HG03066 (cell line): ENCODE measurements around the gene TTLL10.
"Not testable (repeated sequence)": the region's sequence is repeated elsewhere in the genome, so short reads cannot be mapped to it uniquely, and the experiment has no call there.

Source experiments
- ATAC-seq: cut with Tn5 transposase; IDR thresholded peaks from one replicate; pipeline ENCODE4 v1.9.1; 2021; ENCODE audit warnings: low read depth; ENCODE audit not compliant: unreplicated experiment

TTLL10 gene

DNA sequence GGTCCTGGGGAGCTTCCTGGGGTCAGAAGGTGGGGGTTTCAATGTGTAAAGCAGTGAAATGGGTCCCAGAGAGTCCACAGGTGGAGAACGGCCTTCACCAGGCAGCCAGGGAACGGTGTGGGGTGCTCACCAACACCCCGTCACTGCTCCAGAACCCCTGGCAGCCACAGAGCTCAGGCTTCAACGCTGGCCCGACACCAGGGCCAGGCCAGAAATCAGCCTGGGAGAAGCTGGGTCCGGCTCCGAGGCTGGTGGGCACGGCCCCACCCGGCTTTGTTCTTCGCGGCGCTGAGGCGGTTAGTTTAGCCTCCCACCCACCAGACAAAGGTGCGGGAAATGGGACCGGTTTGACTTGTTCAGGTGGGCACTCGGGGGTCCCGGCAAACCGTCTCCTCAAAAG is 33.0 kb upstream of the TTLL10 start:
- no peak for ATAC-seq

DNA sequence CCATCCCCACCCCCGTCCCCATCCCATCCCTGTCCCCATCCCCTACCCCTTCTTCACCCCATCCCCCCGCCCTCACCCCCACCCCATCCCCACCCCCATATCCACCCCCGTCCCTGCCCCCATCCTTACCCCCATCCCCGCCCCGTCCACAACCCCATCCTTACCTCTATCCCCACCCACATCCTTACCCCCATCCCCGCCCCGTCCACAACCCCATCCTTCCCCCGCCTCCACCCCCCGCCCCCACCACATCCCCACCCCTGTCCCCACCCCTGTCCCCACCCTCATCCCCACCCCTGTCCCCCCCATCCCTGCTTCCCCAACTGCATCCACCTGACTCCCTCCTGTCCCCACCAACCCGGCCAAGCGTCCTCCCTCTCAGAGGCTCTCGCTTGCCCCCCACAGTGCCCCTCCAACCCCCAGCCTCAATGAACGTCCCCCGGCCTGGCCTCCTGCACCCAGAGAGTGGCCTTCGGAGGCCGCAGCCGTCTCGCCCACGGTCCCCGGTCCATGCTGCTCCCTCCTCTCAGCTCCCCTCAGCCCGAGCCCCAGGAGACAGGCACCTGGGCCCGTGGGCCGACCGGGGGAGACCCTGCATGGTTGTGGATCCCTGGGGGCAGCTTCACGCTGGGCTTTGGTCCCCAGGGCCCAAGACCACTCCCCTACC is 32.3 kb upstream of the TTLL10 start:
- no peak for ATAC-seq

DNA sequence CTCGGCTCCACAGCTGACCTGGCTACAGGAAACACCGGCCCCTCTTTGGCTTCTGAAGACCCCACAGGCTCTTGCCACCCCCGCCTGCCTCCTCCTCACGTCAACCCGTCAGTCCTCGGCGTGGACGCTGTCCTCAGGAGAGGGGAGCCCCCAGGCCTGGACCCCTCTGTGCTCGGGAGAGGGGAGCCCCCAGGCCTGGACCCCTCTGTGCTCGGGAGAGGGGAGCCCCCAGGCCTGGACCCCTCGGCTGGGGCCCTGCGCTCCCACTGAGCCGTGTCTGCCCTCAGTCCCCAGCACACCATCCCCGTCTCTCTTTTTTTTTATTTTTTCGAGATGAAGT is 31.8 kb upstream of the TTLL10 start:
- no peak for ATAC-seq

DNA sequence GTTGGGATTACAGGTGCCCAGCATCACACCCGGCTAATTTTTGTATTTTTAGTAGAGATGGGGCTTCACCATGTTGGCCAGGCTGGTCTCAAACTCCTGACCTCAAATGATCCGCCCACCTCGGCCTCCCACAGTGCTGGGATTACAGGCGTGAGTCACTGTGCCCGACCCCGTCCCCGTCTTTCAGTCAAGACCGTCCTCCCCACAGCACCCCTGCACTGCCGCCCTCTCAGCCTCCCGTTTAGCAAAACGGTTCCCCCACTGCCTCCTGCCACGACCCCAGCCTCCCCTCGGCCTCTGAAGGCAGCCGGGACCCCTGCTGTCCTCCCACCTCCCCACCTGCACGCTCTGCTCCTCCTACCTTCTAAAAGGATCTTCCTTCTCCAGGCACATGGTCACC is 31.3 kb upstream of the TTLL10 start:
- ATAC-seq, result not testable (repeated sequence)

DNA sequence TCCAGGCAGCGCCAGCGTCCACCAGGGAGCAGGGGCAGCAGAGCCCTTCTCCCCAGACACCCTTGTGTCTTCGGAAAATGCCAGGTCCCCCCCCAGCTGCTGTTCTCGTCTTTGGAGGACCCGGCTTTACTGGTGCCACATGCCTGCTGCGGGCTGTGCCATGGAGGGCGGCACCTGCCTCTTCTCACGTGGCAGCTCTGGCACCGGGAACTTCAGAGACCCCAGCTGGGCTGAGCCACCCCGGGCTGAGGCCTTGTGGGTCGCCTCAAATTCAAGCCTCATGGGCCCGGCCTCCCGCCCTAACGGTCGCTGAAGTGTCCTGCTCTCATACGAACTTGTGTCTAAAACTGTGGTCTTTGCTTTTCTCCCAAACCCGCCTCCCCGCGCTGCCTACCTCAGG is 30.8 kb upstream of the TTLL10 start:
- no peak for ATAC-seq

DNA sequence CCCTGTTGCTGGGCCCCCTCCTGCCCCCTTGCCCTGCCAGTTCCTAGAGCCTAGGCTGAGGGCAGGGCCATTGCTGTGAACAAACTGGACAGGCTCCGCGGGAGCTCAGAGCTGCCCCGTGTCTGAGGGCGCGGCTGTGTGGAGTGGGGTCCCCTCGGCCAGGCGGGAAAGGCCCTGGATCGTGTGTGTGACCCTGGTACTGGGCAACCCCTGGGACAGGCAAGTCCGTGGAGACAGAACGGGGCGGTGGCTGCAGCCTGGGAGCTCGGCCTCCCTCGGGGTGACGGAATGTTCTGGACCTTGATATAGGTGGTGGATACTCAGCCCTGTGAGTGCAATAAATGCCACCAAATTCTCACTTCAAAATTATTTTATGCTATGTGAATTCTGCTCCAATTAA is 30.0 kb upstream of the TTLL10 start:
- ATAC-seq, result no peak

DNA sequence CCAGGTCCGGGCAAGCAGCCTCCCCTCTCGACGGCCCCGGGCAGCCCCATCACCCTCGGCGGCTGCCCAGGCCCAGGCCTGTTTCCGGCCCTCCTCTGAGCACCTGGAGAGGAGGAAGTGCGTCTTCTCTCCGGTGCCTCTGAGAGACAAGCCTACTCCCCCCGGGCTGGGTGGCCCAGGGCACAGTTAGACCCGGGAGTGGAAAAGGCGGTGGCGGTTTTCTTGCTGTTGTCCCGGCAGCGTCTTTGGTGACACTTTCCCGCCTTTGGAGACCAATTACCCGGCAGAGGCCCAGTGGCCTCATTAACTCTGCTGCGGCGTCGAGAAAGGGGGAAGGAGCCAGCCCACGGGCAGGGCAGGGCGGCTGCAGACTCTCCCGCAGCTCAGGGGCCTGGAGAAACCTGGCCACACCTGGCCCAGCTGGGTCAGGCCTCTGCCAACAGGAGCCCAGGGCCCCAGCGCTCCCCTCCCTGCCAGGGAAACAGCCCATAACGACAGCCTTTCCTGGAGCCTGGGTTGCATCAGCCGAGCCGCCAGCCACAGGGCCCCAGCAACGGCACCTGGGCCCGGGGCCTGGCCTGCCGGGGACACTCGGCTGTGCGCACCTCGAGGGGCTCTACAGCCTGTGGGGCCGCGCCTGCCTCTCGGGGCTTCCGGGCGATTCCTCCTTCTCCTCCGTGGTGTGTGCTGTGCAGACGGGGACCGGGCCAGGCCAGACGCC is 29.4 kb upstream of the TTLL10 start:
- ATAC-seq, result no peak

DNA sequence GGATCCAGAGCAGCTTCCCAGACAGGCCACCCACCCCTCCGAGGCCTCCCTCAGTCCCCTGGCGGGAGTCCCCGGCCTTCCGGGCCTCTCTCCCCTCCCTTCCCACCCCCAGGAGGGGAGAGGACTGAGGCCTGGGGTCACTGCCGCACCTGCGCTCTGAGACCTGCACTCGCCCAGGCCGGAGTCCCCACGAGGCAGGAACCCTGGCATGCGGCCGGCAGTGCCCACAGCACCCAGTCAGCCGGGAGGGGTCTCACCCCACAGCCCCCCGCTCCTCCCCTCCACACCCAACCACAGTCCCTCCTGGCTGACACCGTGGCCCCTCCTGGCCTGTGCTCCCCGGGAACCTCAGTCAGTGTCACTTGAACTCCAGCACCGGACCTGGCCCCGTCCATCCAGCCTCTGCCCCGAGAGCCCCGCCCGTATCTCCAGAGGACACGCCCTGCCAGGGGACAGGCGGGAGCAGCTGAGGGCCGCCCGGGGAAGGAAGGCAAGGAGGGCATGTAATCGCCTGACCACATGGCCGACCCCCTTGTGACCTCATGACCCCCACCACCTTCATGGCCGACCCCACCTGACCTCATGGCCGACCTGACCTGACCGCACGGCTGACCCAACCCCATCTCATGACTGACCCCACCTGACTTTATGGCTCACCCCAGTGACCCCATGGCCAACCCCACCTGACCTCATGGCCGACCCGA is 28.7 kb upstream of the TTLL10 start:
- no peak for ATAC-seq

DNA sequence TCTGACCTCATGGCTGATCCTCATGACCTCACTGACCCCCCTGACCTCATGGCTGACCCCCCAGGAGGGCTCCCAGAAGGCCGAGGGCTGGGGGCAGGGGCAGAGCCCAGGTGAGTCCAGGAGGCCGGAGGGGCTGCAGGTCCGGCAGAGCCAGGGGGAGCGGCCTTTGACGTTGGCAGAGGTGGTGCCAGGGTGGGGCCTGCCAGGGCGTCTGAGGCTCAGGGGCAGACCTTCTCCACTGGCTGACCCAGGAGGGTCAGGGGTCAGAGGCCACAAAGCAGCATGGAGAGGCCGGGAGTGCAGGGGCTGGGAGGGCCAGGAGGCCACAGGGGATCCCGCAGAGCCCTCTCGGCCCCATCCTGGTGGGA is 28.1 kb upstream of the TTLL10 start:
- no peak for ATAC-seq

DNA sequence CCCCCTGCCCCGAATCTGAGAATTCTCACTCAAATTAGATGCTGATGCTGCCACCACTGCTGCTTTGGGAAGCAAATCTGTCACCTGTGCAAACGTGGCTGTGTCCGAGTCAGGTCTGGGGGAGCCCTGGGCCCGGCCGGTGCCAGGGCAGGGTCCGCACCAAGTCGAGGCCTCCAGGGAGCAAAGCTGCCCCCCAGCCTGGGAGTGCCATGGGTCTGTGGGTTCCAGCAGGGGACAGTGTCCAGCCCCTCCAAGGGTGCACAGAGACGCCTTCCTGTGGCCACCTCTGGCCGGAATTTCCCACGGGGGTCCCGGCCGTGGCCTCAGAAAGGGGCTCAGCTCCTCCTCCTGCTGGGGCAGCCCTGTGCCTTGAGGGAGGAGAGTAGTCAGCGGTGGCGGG is 27.7 kb upstream of the TTLL10 start:
- ATAC-seq, result no peak

DNA sequence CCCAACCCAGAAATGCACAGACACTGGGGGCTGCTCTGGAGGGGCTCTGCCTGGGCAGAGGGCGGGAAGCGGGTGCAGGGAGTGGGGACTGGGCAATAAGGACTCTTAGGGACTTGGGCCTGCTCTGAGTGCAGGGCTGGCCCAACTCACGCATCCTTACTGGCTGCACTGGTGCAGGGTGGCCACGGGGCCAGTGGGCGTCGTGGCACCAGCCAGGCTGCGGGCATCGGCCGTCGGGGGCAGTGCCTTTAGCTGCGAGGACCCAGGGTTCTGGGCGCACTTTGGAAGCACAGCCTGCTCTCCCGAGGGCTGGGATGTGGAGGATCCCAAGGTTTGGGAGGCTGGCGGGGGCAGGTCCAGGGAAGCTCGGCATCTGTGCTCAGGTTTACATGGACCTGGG is 27.1 kb upstream of the TTLL10 start:
- no peak for ATAC-seq

DNA sequence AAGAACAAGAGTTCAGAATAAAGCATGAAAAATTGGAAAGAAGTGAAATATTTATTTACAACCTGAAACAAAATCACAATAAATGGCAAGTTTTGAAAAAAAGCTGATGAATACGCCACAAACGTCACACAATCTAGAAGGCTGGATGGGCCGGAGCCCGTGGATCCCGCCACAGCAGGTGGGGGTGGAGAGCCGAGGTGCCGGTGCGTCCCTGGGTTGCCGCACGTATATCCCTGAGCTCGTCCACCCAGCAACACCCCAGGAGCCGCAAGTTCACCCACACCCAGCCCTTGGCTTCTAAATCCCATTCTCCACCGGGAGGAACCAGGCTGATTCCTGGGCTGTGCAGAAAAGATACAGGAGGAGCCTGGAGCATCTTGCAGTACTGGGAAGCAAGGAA is 25.6 kb upstream of the TTLL10 start:
- ATAC-seq, result no peak

DNA sequence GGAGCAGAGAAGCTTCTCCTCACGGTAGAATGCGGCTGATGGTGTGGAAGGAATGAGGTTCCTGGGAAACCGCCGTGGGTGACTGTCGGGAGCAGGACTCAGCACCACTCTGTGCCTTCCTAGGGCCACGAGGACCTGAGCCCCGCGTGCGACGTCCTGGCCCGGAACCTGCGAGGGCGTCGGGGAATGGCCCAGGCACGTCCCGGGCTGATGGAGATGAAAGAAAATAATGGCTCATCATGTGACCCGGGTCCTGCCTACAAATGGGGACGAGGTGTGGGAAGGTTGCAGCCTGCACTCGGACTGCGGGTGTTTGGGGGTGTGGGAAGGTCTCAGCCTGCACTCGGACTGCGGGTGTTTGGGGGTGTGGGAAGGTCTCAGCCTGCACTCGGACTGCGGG is 25.1 kb upstream of the TTLL10 start:
- no peak for ATAC-seq

DNA sequence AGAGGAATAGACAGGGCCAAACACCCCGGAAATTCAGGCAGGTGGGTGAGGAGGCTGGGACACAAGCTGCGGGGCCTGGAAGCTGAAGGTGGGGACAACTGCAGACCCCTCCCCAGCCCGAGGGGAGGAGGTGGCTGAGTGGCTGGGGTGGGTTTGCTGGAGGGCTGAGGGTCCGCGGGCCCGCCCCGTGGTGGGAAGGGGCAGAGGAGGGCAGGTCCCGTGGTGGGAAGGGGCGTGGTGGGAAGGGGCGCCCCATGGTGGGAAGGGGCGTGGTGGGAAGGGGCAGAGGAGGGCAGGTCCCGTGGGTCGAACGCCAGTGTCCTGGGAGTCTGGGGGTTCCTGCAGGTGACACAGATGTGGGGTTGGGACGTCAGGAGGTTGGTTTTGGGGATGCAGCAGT is 24.3 kb upstream of the TTLL10 start:
- no peak for ATAC-seq

DNA sequence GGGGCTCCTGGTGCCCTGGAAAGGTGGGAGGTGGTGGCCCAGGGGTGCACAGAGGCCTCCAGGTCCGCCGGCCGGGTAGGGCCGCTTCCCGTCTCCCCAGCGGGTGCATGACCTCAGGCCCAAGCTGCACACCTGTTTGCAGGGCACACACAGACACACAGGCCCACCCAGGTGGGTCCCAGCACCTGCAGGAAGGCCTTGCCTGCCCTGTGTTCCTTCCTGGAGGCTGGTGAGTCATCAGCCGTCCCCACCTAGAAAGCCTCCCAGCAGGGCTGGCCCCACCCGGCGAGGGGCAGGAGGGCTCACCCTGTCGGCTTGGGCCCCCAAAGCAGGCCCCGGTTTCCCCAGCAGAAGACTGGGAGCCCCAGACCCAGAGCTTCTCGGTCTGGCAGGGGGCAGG is 23.6 kb upstream of the TTLL10 start:
- no peak for ATAC-seq

DNA sequence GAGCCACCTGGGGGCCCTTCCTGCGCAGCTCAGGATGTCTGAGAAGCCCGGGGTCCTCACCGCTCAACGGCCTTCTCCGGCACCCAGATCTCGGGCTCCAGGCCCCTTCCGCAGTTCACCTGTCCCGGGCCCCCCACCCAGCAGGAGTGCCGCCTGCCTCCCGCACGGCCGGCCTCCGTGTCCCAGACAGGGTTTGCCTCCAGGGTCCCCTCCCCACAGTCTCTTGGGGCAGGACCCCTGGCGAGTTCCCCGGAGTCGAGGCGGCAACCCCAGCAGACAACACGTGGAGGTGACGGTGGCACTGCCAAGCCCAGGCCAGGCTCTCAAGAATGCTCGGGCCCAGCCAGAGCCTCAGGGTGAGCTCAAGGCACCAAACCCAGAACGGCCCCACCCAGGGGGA is 22.4 kb upstream of the TTLL10 start:
- no peak for ATAC-seq

DNA sequence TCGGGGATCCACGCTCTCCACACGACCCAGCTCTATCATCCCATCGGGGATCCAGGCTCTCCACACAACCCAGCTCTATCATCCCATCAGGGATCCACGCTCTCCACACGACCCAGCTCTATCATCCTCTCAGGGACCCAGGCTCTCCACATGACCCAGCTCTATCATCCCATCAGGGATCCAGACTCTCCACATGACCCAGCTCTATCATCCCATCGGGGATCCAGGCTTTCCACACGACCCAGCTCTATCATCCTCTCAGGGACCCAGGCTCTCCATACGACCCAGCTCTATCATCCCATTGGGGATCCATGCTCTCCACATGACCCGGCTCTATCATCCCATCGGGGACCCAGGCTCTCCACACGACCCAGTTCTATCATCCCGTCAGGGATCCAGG is 21.2 kb upstream of the TTLL10 start:
- ATAC-seq, result not testable (repeated sequence)

DNA sequence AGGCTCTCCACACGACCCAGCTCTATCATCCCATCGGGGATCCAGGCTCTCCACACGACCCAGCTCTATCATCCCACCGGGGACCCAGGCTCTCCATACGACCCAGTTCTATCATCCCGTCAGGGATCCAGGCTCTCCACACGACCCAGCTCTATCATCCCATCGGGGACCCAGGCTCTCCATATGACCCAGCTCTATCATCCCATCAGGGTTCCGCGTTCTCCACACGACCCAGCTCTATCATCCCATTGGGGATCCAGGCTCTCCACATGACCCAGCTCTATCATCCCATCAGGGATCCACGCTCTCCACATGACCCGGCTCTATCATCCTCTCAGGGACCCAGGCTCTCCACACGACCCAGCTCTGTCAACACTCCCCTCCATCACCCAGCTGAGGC is 20.5 kb upstream of the TTLL10 start:
- not testable (repeated sequence) for ATAC-seq

DNA sequence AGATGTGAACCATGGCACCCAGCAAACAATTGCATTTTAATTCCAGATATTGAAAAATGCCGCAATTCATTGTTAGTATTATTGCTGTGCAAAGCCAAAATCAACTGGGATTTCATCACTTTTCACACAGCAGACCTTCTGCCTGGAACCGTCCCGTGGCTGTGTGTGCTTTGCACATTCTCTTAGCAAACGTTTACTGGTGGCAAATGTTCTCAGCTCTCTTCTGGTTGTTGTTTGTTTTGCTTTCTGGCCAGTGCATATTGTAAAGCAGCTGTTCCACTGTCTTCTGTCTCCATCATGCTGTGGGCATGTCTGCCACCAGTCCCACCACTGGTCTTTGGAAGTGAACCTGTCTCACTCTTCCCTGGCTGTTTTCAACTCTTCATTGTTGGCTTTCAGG is 19.8 kb upstream of the TTLL10 start:
- no peak for ATAC-seq

DNA sequence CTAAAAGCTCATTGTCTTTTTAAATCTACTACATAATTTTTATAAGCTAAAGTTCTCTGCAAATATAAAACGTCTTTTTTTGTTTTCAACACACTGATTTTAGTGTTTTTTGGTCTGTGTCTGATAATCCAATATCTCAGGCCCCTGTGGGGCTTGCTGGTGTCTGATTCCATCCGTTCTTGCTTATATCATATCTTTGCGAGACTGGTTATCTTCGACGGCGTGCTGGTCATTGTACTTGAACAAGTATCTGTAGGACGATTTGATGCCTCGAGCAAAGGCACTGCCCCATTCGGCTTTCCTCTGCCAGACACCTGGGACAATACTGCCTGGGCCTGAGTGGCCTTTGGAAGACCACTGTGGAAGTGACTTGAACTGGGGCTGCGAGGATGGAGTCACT is 18.4 kb upstream of the TTLL10 start:
- ATAC-seq, result no peak

DNA sequence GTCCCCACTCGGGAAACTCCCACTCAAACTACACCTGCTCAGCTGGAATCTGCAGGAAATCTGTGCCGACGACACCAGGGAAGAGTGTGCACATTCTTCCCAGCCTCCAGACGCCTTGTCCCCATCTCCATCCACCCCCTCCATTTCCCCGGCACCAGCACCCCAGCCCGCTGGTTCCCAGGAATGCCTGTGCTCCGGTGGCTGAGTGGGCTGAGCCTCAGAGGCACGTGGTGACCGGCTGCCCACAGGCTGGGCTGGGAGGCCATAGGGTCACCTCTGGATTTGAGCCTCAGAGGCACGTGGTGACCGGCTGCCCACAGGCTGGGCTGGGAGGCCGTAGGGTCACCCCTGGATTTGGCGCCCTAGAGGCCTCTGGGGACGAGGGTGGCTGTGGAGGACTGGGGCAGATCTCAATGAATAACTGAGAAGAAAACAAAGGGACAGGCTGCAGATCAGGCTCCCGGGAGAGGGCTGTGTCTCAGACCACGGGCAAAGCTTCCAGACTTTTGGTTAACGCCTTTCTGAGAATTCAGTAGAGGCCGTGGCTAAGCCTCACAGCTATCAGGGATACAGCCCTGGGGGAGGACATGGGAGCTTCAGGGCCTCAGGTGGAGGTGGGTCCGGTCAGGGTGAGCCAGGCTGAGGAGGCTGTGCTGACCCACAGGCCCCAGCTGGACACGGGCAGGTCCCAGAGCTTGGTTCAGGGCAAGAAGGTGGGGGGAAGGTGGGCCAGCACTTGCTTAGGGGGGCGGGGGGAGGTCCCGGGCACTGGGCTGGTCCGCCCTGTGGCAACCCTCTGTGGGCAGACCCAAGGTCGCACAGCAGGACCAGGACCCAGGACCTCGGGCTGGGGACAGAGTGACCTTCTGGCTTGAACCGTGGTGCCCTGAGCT is 17.3 kb upstream of the TTLL10 start:
- ATAC-seq, result no peak
